GM18867 (cell line): Measurements from ENCODE around the gene LIX1L.
A peak's percentile ranks its signal among the peaks of the same experiment; 100 is the strongest.

ENCODE experiments used
- ATAC-seq: cut with Tn5 transposase; IDR thresholded peaks from one replicate; pipeline ENCODE4 v1.9.1; 2021; ENCODE audit warnings: mild to moderate bottlenecking, moderate library complexity; ENCODE audit not compliant: unreplicated experiment

LIX1L gene

DNA sequence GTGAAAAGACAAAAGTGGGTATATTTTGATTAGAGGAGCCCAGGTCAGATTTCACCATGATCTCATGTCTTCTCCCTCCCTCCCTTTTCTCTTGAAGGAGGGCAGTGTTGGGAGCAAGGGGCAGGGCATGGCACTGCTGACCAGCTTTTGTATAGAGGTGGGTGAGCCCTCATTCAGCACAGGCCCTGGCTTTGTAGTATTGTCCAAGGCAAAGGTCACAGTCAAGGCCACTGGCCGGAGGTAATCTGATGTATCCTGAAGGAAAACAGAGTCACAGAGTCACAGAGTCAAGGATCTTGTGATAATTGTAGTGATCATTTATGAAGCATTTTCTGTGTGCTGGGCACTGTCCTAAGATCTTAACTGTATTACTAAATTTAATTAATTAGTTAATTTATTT, 59.8 kb downstream of the LIX1L start:
- no peak for ATAC-seq

DNA sequence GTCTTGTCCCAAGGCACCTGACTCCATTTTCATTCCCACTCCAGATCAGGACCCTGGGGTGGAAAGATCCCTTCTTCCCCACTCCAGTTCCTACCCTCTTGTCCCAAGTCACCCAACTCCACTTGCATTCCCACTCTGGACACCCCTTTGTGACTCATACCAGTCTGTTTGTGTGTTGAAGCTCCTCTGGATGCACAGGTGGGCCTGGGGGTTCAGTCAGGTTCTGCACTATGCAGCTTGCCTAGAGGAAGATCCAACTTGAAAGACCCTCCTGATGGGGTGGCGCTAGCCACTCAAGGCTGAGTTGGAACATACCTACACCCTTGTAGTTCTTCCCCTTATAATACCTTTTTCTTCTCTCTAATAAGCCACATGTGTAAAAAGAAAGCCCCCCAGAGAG, 62.3 kb downstream of the LIX1L start:
- ATAC-seq, result no peak

DNA sequence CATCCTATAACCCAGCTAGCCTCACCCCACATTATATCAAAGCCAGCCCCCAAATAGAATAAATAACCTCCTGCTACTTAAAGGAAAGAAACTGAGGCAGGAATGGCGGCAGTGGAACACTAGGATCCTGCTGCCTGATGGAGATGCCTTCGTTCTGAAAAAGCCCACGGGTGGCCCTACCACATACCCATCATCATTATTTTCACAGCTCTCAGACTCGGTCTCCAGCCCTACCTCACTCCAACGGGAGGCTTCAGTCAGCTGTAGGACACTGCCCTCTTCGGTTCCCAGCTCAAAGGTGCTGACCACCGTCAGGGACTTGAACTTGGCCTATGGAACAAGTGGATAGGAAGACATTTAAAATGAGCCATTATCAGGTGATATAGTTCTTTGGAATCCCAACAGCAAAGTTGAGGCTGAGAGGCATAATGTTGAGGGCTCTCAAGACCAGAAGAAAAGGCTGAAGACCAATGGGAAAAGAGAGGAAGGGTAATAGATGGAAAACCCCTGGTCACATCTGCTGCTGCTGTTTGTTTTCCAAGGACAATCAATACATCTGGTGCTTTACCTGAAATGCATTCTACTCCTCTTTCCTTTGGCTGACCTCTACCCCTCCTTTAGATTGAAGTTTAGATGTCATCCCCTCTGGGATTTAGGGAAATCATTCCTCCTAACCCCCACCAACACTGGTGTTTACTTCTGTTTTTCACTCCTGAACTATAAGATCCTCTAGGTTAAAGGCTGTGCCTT, 64.3 kb downstream of the LIX1L start:
- ATAC-seq, result no peak

DNA sequence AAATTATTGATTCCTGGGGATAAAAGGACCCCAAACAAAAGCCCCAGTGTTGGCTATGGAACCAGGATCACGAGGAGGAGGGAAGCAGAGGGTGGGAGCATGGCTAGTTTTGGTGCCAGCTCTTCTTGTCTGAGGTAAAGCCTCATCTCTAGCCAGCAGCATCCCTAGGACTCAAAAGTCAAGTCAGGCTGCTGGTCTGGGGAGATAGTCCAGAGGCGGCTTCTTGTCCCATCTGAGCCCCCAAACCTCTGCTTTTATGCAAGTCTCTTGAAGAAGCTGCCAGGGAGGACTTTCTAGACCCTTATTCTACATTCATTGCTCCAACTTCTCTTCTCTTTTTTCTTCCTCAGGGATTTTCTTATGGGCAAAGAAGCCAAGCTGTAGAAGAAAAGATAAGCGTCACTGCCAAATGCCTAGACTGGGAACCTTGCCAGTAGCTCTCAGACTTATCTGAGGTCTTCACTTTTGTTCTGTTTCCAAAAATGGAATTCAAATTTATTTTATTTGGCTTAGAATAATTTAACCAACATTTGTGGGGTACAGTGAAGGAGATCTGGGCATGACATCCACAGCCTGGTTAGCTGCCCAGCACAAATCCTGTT, 65.2 kb downstream of the LIX1L start:
- ATAC-seq, result no peak

DNA sequence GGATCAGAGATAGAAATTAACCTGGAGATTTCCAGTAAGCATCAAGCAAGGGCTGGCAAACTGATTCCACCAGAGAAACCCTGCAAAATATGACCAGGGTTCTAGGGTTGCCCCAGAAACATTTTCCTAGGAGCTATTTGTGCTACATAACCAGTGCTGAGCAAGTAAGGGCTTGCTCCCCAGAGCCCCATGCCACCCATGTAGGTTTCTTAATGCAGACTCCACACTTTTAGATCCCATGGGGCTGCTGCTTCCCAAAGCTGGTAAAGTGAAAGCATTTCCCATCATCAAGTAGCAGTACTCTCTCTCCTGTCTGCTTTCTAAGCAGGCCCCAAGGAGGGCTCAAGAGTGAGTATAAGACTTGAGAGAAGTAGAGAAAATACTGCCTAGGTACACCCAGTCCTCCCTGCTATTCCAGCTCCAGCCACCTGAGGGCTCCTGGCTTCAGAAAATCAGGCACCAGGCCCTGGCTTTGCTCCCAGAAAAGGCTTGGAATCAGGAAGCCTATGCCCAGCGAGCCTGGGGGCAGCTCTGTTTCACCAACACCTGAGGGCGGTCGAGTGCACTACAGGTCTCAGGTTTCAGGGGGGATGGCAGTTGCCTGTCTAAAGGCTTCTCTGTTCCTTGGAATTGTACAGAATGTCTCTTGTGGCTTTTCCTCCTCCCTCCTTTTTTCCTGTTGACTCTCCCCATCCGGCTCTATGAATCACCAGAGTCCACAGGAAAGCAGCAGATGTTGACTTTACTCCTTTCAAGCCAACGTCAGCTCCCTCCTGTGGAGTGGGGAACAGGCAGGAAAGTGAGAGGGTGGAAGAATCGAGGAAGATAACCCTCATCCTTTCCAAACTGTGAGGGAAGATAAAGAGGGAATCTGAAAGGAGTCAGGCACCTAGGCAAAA, 66.0 kb downstream of the LIX1L start:
- no peak for ATAC-seq

DNA sequence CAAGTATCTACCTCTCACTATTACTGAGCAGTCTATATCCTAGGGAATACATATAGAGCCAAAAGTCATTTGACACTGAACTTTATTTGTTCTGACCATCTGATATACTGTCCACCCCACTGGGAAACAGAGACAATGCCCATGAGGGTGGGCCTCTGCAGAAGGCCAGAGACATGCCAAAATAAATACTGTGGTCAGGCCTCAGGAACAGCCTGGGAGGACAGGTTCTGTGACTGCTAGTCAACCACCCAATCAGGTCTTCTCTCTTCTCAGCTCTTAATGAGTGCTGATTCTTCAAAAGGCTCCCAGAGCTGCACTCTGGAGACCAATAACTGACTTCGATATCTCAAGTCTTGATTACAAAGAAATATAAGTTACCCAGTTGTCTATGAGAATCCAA, 66.7 kb downstream of the LIX1L start:
- no peak for ATAC-seq

DNA sequence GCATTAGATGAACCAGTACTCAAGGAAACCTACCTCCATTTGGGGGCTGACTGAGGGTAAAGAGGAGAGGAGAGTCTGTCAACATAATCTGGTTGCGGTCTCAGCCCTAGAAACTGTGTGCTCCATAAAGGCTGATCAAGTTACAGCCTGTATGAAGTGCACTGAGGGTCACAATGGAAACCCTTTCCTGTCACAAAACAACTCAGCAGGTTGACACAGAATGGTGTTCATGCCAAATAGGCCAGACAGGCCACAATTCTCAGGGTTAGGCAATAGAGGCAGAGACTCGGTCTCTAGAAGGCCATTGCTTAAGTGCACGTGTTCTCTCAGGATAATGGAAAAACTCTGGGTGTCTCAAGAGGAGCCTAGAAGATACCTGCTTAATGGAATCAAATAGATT, 68.1 kb downstream of the LIX1L start:
- ATAC-seq, result no peak

DNA sequence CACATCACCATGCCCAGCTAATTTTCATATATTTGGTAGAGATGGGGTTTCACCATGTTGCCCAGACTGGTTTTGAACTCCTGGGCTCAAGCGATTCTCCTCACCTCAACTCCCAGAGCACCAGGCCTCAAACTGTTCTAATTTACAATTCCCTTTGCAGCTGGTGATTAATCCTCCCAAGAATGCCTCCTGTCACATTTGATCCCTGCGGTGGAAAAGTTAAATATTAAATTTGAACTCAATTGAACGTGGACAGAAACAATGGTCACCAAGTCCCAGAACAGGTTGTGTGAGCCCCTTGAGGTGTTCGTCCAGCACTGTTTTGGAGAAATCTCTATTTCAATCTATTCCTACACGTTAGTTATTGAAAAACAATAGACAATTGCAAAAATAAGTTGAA, 70.2 kb downstream of the LIX1L start:
- ATAC-seq, result no peak

DNA sequence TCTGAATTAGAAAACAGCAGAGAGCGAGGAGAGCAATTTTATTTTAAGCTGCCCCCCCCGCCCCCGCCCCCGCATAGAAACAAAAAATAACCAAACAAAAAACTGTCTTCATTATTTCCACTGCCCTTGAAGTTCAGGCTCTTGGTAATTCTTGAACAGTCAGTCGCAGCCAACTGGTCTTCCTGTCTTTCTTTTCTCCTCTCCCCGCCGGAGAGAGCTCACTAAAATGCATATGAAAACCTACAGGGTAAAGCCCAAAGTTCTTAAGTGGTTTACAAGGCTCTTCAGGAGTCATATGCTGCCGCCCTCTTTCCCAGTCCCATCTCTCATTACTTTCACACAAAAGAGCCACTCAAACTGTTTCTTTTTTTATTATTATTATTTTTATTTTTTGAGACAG, 71.0 kb downstream of the LIX1L start:
- no peak for ATAC-seq

DNA sequence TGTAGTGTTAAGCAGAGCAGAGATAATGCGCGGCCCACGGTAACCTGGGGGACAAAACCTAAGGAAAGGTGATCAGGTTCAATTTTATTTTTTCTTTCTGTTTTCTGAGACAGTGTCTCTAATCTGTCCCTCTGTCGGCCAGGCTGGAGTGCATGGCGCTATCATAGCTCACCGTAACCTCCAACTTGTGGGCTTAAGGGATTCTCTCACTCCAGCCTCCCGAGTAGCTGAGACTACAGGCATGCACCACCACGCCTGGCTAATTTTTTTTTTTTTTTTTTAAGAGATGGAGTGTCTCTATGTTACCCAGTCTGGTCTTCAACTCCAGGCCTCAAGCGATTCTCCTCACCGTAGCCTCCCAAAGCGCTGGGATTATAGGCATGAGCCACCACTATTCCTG, 71.4 kb downstream of the LIX1L start:
- no peak for ATAC-seq

DNA sequence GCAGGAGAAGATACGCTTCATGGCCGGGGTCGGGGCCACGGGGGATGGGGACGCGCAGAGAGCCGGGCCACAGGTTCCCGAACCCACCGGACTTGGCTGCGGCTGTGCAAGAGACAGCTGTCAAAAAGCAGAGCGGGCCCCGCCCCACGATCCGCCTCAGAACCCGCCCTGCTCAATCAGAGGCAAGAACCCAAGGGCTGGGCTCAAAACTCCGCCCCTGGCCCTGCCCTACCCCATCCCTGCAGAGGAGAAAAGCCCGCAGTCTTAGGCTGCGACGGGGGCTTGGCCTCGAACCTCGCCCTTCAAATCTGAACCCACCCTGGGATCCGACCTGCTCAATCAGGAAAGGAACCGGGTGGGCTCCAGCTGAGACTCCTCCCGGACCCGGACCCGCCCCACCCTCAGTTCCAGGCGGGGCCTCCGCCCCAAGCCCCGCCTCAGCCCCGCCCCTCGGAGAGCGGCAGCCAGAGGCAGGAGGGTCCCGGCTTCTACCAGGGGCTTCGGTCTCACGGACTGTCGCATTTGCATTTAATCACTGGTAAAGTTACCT, 72.0 kb downstream of the LIX1L start, which contains the start of gene ANKRD35:
Gene ANKRD35, minus strand, starts transcription at position 129 of the 550 bp plus-strand sequence. Its CDS starts 108 bp downstream, at position 21.
- ATAC-seq, result peak; percentile 99

DNA sequence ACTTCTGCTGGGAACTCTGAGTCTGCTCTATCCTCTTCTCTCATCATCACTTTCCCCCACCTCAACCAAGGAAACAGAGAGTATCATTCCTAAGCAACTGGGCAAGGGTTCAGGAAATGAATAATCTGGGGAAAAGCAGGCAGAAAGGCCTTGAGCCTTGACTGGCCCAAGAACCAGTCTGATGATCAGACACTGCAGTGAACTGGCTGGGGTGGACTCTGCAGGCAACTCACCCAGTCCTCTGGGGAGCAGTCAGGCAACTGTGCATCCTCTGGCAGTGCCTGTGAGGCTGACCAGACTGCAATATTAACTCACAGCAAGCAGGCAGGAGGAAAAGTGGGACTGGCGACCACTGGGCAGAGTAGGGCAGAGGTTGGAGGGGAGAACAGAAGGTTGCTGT, 73.1 kb downstream of the LIX1L start:
- ATAC-seq, result no peak
